Measurements from ENCODE around the gene P2RY14. TPM values are rescaled to one million over a fixed set of nuclear protein-coding genes. Genes with fewer than 3 reads are reported as not detected.

Gene P2RY14
- 0.04 TPM in 1 of 2 replicates, not detected in the other for total RNA-seq (2014; rRNA removed; shearing (Covaris generic))

- Histone ChIP-seq H3K27me3 (no peaks in the 10 kb centered on the region), H3K9me3 (replicated peaks) (no peaks in the 10 kb centered on the region), H3K27ac (no peak within 1 kb of the TSS), H3K4me3 (no peak within 1 kb of the TSS), H3K4me1 (no peaks in the 10 kb centered on the region), H3K36me3 (no peaks in the 10 kb centered on the region)
- DNase-seq: no peak
Measured at GRCh38 chr3:151278230-151278629, at the start of gene P2RY14. Gene P2RY14 (minus strand): TSS chr3:151278542. CDS start chr3:151214316, 64,226 bp downstream.

GRCh38 chr3:151327571-151328198 lies 49.3 kb upstream of the P2RY14 start:
- Histone ChIP-seq H3K27ac (no peak overlapping the region), H3K36me3 (no peaks in the 10 kb centered on the region), H3K4me1 (no peaks in the 10 kb centered on the region), H3K9me3 (replicated peaks) (no peaks in the 10 kb centered on the region), H3K27me3 (no peaks in the 10 kb centered on the region), H3K4me3 (no peak overlapping the region)
- peak in 1 of 2 experiments; percentile 13 for DNase-seq

DNA sequence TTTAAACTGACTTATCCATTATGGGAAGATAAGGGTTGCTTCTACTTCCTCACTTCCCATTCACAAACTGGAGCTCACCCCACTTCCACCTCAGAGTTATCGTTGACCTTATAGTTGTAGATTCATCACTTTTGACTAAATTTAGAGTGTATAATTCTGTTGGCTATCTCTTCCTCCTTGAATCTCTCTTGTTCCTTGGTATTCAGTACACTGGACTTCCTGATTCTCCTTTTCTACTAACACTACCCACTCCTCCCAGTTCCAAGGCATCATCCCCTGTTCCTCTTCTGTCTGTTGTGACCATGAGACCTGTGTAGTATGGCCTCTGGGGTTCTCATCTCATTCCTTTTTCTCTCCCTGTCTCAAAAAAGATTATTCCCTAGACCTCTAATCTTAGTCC lies 44.2 kb upstream of the P2RY14 start:
- Histone ChIP-seq H3K36me3 (no peaks in the 10 kb centered on the region), H3K9me3 (replicated peaks) (no peaks in the 10 kb centered on the region), H3K27ac (no peak overlapping the region), H3K4me1 (no peaks in the 10 kb centered on the region), H3K27me3 (peaks cover 6% of the 10 kb centered on the region; the same call in 1 of the 2 replicates), H3K4me3 (no peak overlapping the region)
- no peak for DNase-seq

- no peaks in the 10 kb centered on the region for H3K36me3 ChIP-seq
- H3K4me3 ChIP-seq: no peak overlapping the region
- no peak for DNase-seq
- H3K27me3 ChIP-seq: peaks cover 6% of the 10 kb centered on the region; the same call in 1 of the 2 replicates
- no peak overlapping the region for H3K27ac ChIP-seq
- no peaks in the 10 kb centered on the region for H3K4me1 ChIP-seq
- no peaks in the 10 kb centered on the region for H3K9me3 ChIP-seq (replicated peaks)
Measured at GRCh38 chr3:151321526-151321925, 43.2 kb upstream of the P2RY14 start.

DNA sequence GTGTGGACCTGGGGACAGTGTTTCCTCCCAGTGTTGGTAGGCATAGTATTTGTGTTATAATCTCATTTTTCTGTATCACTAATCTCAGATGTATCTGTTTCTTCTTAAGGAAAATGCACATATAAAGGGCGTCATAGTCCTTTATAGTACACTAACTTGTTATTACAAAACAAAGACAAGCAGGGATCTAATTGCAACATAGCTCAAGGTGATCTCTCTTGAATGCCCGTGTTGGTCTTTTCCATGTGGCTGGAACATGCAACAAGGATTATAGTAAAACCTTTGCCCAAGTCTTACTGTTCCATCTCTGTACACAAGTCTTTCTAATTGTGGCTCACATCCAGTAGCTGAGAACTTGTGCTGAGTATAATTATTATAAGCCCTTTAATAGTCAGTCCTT lies 41.8 kb upstream of the P2RY14 start:
- no peak for DNase-seq
- Histone ChIP-seq H3K4me3 (no peak overlapping the region), H3K4me1 (no peaks in the 10 kb centered on the region), H3K27me3 (peaks cover 9% of the 10 kb centered on the region; the same call in 1 of the 2 replicates), H3K9me3 (replicated peaks) (no peaks in the 10 kb centered on the region), H3K27ac (no peak overlapping the region), H3K36me3 (no peaks in the 10 kb centered on the region)

DNA sequence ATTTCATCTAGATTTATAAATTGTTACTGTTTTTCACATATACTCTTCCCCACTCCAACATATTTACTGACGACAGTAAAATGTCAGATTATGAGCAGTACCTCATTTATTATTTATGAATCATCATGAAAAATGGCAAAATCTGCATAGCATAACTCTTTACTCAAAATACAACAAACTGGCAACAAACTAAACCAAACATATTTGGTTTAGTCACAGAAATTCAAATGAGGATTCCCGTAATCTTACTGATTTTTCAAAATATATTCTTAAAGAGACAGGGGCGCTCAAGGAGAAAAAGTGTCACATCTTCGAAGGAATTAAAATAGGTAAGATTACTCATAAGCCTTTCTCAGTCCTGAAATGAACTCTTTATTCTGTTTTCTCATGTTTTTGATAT lies 41.3 kb upstream of the P2RY14 start:
- Histone ChIP-seq H3K36me3 (no peaks in the 10 kb centered on the region), H3K9me3 (replicated peaks) (no peaks in the 10 kb centered on the region), H3K4me1 (no peaks in the 10 kb centered on the region), H3K27me3 (peaks cover 9% of the 10 kb centered on the region; the same call in 1 of the 2 replicates), H3K4me3 (no peak overlapping the region), H3K27ac (no peak overlapping the region)
- DNase-seq: no peak

DNA sequence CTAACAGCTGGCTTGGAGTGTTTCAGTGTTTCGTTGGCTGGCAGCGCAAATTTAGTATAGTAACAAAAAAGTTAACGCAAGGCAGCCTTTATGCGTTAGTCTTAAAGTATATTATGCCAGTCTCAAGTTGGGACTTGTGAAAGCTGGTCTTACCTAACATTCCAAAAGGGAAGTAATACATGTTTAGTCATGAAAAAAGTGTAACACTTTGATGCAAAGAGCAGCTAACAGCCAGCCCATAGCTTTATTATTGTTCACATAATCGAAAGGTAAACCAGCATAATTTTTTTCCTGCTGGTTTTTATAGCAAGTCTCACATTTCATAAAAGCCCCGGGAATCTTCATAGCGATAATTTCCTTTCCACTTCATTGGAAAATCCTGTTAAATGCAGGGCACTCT lies 40.6 kb upstream of the P2RY14 start:
- Histone ChIP-seq H3K27me3 (peaks cover 9% of the 10 kb centered on the region; the same call in 1 of the 2 replicates), H3K27ac (no peak overlapping the region), H3K4me1 (no peaks in the 10 kb centered on the region), H3K9me3 (replicated peaks) (no peaks in the 10 kb centered on the region), H3K36me3 (no peaks in the 10 kb centered on the region), H3K4me3 (no peak overlapping the region)
- DNase-seq: no peak

- H3K9me3 ChIP-seq (replicated peaks): no peaks in the 10 kb centered on the region
- no peak for DNase-seq
- H3K27me3 ChIP-seq: peaks cover 9% of the 10 kb centered on the region; the same call in 1 of the 2 replicates
- H3K4me3 ChIP-seq: no peak overlapping the region
- H3K4me1 ChIP-seq: no peaks in the 10 kb centered on the region
- no peak overlapping the region for H3K27ac ChIP-seq
- H3K36me3 ChIP-seq: no peaks in the 10 kb centered on the region
Measured at GRCh38 chr3:151318313-151318712, 40.0 kb upstream of the P2RY14 start.

DNA sequence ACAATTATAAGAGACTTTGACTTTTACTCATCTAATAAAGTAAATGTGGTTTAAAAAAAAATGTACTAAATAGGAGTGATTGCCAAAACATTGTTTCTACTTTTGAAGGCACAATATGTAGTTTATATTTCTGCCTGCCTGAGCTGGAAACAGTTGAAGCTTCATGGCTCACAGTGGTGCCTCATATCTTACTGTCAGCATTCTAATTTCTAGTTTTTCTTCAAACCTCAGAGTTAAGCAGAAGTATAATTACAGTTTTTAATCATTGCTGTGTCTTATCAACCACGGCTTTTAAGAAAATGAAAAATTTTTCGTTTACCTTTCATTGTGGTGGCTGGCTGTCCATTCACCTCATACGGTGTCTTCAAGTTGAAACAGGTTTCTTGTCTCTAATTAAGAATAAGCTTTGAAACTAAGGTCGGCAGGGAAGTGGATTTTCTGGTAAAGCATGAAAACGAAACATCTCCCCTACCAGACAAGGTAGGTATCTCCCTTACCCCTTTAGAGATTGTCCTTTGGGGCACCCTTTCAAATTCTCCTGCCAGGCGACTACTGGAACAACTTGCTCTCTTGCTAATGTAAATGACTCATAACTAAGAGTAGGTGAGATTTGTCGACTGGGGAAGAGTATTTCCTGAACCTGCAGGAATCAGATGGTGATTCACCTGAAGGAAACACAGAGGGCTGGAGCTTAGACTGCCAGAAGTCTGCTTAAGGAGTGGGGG lies 38.1 kb upstream of the P2RY14 start, which contains the start of gene GPR87:
GPR87 (minus strand) TSS at position 554 of the 725 bp plus-strand sequence. CDS start 16,720 bp downstream, outside the sequence.
- Histone ChIP-seq H3K27me3 (peaks cover 9% of the 10 kb centered on the region; the same call in 1 of the 2 replicates), H3K36me3 (no peaks in the 10 kb centered on the region), H3K4me1 (no peaks in the 10 kb centered on the region), H3K9me3 (replicated peaks) (no peaks in the 10 kb centered on the region), H3K27ac (no peak within 1 kb of the TSS), H3K4me3 (no peak within 1 kb of the TSS)
- no peak for DNase-seq

DNA sequence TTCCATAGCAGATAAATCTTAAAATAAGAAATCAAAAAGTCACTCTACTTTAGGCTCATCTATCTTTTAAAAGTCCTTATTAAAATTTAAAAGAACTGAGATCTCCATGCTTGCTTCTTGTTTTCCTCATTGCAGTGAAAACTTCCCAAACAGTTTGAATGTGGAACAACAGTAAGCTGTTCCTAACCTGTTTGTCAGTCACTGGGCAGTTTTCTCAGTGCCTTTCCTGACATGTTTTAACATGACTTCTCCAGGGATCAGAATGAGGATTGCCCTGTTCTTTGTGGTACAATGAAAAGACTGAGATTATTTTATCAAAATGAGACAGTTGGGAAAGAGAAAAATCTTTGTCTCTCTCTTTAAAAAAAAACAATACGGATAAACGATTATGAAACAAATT lies 37.5 kb upstream of the P2RY14 start:
- Histone ChIP-seq H3K27ac (no peak overlapping the region), H3K27me3 (peaks cover 9% of the 10 kb centered on the region; the same call in 1 of the 2 replicates), H3K4me3 (no peak overlapping the region), H3K4me1 (no peaks in the 10 kb centered on the region), H3K36me3 (no peaks in the 10 kb centered on the region), H3K9me3 (replicated peaks) (no peaks in the 10 kb centered on the region)
- no peak for DNase-seq

- no peak overlapping the region for H3K4me3 ChIP-seq
- no peaks in the 10 kb centered on the region for H3K4me1 ChIP-seq
- no peaks in the 10 kb centered on the region for H3K9me3 ChIP-seq (replicated peaks)
- H3K27ac ChIP-seq: no peak overlapping the region
- no peaks in the 10 kb centered on the region for H3K36me3 ChIP-seq
- DNase-seq: no peak
- peaks cover 9% of the 10 kb centered on the region; the same call in 1 of the 2 replicates for H3K27me3 ChIP-seq
Measured at GRCh38 chr3:151315136-151315535, 36.8 kb upstream of the P2RY14 start.

DNA sequence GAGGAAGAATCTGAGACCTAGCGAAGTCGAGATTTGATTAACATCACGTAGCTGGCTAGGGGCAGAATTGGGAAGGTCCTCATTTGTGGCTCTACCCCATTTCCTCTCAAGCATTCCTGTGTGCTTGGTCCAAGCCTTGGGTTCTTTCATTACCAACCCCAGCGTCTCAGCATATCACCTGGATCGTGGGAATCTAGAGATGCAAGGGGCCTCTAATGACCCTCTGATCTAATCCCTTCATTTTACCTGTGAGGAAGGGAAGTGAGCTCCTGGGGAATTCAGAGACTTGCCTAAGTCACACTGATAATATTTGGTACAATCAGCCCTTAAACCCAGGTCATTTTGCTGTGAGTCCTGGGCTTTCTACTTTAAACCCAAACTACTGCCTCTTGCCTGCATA lies 36.3 kb upstream of the P2RY14 start:
- no peaks in the 10 kb centered on the region for H3K36me3 ChIP-seq
- DNase-seq: no peak
- H3K4me3 ChIP-seq: no peak overlapping the region
- no peak overlapping the region for H3K27ac ChIP-seq
- H3K27me3 ChIP-seq: peaks cover 6% of the 10 kb centered on the region; the same call in 1 of the 2 replicates
- no peaks in the 10 kb centered on the region for H3K9me3 ChIP-seq (replicated peaks)
- H3K4me1 ChIP-seq: no peaks in the 10 kb centered on the region

GRCh38 chr3:151314137-151314536 lies 35.8 kb upstream of the P2RY14 start:
- no peaks in the 10 kb centered on the region for H3K4me1 ChIP-seq
- H3K9me3 ChIP-seq (replicated peaks): no peaks in the 10 kb centered on the region
- H3K27me3 ChIP-seq: peaks cover 3% of the 10 kb centered on the region; the same call in 1 of the 2 replicates
- DNase-seq: no peak
- no peak overlapping the region for H3K27ac ChIP-seq
- no peaks in the 10 kb centered on the region for H3K36me3 ChIP-seq
- H3K4me3 ChIP-seq: no peak overlapping the region

GRCh38 chr3:151312972-151313371 lies 34.6 kb upstream of the P2RY14 start:
- Histone ChIP-seq H3K36me3 (no peaks in the 10 kb centered on the region), H3K9me3 (replicated peaks) (no peaks in the 10 kb centered on the region), H3K4me3 (no peak overlapping the region), H3K27ac (no peak overlapping the region), H3K27me3 (peaks cover 3% of the 10 kb centered on the region; the same call in 1 of the 2 replicates), H3K4me1 (no peaks in the 10 kb centered on the region)
- DNase-seq: no peak

- Histone ChIP-seq H3K4me1 (peaks cover 11% of the 10 kb centered on the region), H3K4me3 (no peak overlapping the region), H3K27ac (no peak overlapping the region), H3K36me3 (no peaks in the 10 kb centered on the region), H3K27me3 (no peaks in the 10 kb centered on the region), H3K9me3 (replicated peaks) (no peaks in the 10 kb centered on the region)
- no peak for DNase-seq
Measured at GRCh38 chr3:151309566-151309965, 31.2 kb upstream of the P2RY14 start.
